ENCODE results near the gene ZNG1C.
"Not testable (repeated sequence)": the region's sequence is repeated elsewhere in the genome, so short reads cannot be mapped to it uniquely, and the experiment has no call there.

The ZNG1C gene

DNA sequence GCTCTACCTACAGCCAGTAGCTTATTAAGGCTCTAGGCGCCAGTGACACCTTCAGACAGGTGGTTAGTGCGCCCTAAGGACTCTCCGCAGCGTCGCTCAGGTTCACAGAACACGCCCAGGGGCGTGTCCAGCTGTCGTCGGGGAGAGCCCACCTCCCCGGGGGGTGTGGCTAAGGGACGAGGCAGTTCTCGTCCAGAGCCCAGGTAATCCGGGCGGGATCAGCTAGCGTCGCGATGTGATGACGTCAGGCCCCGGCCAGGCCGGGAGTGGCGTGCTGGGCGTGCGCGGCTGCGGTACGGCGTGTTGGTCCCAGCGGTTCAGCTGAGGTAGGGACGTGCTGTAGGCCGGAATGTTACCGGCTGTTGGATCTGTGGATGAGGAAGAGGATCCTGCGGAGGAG lies at the start of gene ZNG1C:
Gene ZNG1C, plus strand, starts transcription at position 301 of the 400 bp plus-strand sequence. Its CDS starts 49 bp downstream, at position 350.
- H3K4me3 Mint-ChIP-seq, H3K27ac Mint-ChIP-seq, H3K4me1 Mint-ChIP-seq, H3K27me3 Mint-ChIP-seq, H3K9me3 Mint-ChIP-seq, CTCF ChIA-PET, H3K36me3 Mint-ChIP-seq, DNase-seq: not testable (repeated sequence)

DNA sequence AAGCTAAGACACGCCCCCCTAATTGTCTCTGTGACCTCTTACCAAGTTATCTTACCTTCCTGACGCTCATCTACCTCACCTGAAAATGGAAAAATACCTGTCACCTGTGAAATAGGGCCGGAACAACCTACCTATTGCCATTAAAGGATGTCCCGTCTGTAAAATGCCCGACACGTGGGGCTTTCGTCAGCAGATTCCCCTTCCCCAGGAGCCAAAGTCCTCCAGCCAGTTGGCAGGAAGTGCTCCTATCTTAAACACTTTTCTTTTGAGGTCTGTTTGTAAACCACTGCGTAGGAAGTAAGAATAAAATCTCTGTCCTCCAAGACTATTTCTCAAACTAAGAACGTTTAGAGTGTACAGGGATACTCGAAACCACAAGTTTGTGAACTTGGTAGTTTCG lies 654 bp downstream of the ZNG1C start:
- not testable (repeated sequence) for H3K27ac Mint-ChIP-seq

DNA sequence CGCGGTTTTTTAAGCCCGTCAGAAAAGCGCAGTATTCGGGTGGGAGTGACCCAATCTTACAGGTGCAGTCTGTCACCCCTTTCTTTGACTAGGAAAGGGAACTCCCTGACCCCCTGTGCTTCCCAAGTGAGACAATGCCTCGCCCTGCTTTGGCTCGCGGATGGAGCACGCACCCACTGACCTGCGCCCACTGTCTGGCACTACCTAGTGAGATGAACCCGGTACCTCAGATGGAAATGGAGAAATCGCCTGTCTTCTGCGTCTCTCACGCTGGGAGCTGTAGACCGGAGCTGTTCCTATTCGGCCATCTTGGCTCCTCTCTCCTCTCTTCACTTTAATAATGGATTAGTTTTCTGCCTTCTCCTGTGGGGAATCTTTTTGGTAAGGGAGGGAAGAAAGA lies 39.3 kb downstream of the ZNG1C start:
- DNase-seq: peak; percentile 10
- H3K4me3 Mint-ChIP-seq, CTCF ChIA-PET, H3K9me3 Mint-ChIP-seq, H3K27me3 Mint-ChIP-seq, H3K4me1 Mint-ChIP-seq, H3K36me3 Mint-ChIP-seq, H3K27ac Mint-ChIP-seq: not testable (repeated sequence)

More for the DNA sequence above, 654 bp downstream of the ZNG1C start:
- H3K27me3 Mint-ChIP-seq, H3K36me3 Mint-ChIP-seq, CTCF ChIA-PET, H3K9me3 Mint-ChIP-seq, H3K4me3 Mint-ChIP-seq, DNase-seq, H3K4me1 Mint-ChIP-seq: not testable (repeated sequence)

DNA sequence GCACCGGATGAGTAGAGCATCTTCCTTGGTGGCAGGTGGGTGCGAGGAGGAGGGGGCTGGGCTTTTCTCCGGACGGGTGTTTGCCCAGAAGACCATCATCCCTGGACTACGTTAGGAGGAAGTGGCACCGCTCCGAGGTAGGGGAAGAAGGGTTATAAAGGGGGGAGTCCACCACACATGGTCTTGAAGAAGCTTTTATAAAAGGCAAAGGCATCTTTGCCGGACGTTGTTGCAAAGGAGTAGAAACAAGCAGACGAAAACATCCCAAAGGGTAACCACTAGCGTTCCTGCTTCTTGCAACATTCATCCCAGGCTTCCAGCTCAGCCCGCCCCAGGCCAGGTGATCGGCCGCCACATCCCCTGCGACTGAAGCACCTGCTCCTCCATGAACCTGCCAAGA lies 60.8 kb downstream of the ZNG1C start, which contains the start of gene FOXD4L3:
Gene FOXD4L3, plus strand, starts transcription at position 301 of the 400 bp plus-strand sequence. Its CDS starts 85 bp downstream, at position 386.
- DNase-seq, H3K27me3 Mint-ChIP-seq, H3K36me3 Mint-ChIP-seq, CTCF ChIA-PET, H3K4me1 Mint-ChIP-seq, H3K4me3 Mint-ChIP-seq, H3K27ac Mint-ChIP-seq, H3K9me3 Mint-ChIP-seq: not testable (repeated sequence)

DNA sequence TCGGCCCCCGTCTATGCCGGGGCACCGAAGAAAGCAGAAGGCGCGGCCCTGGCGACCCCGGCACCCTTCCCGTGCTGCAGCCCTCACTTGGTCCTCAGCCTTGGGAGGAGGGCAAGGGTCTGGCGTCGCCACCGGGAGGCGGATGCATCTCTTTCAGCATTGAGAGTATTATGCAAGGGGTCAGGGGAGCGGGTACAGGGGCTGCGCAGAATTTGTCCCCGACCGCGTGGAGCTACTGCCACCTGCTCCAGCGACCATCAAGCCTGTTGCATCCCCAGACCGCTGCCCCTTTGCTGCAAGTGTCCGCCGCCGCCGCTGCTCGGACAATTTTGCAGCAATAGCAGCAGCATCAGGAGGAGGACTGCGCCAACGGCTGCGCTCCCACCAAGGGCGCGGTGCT lies 62.0 kb downstream of the ZNG1C start:
- DNase-seq, H3K4me3 Mint-ChIP-seq, H3K27ac Mint-ChIP-seq, CTCF ChIA-PET, H3K36me3 Mint-ChIP-seq, H3K9me3 Mint-ChIP-seq, H3K27me3 Mint-ChIP-seq, H3K4me1 Mint-ChIP-seq: not testable (repeated sequence)

DNA sequence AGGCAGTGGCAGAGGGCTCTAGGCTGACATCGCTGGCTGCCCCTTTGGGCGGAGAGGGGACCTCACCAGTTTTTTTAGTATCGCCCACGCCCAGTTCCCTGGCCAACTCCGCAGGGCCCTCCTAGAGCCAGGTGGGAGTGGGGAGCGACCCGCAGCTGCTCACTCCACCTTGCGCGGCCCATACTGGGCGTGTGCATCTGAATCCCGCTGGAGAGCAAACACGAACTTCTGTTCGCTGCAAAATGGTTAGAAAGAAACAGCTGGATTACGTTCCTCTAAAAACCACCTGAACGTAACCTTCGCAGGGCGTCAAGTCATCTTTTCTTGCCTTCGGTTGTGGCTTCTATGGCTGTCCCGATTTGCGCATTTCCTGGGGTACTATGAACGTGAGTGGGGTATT lies 62.4 kb downstream of the ZNG1C start:
- H3K4me1 Mint-ChIP-seq, H3K27me3 Mint-ChIP-seq, H3K4me3 Mint-ChIP-seq, H3K36me3 Mint-ChIP-seq, DNase-seq, H3K27ac Mint-ChIP-seq, CTCF ChIA-PET, H3K9me3 Mint-ChIP-seq: not testable (repeated sequence)

DNA sequence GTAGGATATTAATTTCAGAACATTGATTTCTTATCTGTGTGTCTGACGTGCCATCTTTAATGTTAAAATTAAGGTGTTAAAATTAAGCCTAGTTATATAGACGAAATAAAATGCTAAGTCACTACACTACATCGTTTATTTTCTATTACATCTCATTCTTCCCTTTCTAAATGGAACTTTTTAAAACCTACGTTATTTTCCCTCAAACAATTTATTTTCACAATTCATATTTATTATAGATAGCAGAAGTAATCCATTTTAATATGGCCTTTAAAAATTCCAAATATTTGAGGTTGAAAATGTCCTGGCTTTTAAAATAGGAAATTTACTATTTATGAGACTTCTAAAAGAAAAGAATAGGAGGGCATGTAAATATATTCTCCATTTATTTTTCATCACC lies 63.0 kb downstream of the ZNG1C start:
- H3K27me3 Mint-ChIP-seq, DNase-seq, CTCF ChIA-PET, H3K4me3 Mint-ChIP-seq, H3K36me3 Mint-ChIP-seq, H3K4me1 Mint-ChIP-seq, H3K9me3 Mint-ChIP-seq, H3K27ac Mint-ChIP-seq: not testable (repeated sequence)

DNA sequence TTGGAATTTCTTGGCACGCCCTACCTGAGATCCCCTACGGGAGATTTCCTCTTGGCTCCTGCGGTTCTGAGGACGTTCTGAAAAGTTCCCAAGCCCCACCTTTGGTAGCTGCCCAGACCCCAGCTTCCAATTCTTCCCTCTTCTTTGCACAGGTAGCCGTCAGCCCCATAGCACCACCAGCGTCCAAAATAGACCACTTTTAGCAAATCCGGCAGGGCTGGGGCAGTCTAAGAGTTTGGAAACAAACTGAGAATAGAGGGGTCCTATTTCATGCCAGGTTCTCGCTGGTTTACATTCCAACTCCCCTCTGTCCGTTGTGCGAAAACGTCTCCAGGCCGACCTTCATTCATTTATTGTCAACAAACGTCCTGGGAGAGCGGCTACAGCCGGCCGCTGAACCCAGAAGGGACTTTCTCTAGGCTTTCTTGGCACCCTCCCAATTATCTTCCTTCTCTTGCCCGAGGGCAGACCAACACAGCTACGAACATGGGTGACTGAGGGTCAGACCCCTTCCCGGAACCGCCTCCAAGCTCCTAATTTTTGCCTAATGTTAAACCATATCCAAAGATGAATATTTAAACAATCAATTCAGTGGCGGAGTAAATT lies 64.0 kb downstream of the ZNG1C start:
- H3K36me3 Mint-ChIP-seq, H3K27ac Mint-ChIP-seq, H3K9me3 Mint-ChIP-seq: not testable (repeated sequence)

DNA sequence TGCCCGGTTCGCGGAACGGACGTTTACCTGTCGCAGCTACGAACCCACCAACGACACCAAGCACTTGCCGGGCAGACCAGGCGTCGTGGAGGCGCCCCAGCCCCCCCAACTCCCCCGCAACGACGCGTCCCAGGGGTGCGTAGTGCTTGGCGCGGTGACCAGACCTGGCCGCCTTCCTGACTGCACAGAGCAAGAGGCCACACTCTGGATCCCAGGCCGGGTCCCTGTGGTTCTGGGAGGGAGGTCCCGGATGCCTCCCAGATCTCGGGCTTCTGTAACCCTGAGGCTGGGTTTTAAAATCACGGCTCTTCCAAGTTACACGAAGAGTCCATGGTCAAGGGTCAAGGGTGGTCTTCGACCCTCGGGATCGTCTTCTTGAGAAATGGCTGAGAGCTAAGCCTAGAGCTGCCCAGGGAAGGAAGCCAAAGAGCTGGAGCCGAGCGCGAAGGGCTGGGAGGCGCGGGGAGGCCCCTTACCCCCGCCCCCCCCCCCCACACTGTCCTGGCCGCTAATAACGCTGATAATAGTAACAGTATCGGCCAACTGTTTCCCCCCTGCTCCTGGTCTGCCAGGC lies 64.7 kb downstream of the ZNG1C start:
- CTCF ChIA-PET: not testable (repeated sequence)

More for the DNA sequence above, 64.0 kb downstream of the ZNG1C start:
- H3K4me1 Mint-ChIP-seq, H3K4me3 Mint-ChIP-seq, DNase-seq, CTCF ChIA-PET, H3K27me3 Mint-ChIP-seq: not testable (repeated sequence)

DNA sequence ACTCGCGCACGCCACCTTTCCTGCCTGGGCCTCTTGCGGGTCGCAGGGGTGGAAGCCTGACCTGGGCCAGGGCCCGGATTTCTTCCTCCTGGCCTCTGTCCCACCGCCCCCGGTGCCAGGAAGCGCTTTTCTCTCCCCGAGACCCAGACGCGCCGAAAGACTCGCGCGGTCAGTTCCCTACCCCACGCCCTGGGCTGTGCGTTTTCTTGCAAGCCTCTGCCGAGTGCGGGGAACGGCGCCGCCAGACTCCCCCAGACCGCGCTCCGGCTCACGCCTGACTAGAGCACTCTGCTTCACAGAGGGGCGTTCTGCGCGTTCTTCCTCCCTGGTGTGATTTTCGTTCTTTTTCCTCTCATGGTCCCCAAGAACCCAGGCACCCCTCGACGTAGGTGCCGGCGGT lies 65.3 kb downstream of the ZNG1C start:
- H3K4me1 Mint-ChIP-seq, H3K9me3 Mint-ChIP-seq, H3K27me3 Mint-ChIP-seq, H3K4me3 Mint-ChIP-seq, CTCF ChIA-PET, DNase-seq, H3K27ac Mint-ChIP-seq, H3K36me3 Mint-ChIP-seq: not testable (repeated sequence)

More for the DNA sequence above, 64.7 kb downstream of the ZNG1C start:
- not testable (repeated sequence) for DNase-seq, H3K9me3 Mint-ChIP-seq, H3K27ac Mint-ChIP-seq, H3K4me1 Mint-ChIP-seq, H3K36me3 Mint-ChIP-seq, H3K27me3 Mint-ChIP-seq, H3K4me3 Mint-ChIP-seq

DNA sequence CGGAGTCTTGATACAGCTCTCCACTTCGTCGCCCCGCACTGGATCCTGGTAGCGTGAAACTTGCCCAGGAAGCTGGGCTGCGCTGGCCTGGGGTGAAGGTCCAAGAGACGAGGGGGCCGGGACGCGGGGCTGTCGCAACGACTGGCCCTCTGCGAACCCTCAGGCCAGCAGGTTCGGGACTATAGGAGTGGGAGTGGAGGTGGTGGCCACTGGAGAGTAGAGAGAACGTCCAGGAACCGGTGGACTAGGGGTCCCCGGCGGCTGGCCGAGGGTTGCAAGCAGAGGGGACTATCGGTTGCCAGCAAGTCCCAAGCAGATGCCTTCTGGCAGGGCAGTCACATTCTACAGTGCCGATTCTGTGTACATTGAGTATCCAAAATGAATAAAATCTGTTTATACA lies 65.9 kb downstream of the ZNG1C start:
- H3K27ac Mint-ChIP-seq, H3K9me3 Mint-ChIP-seq, DNase-seq, H3K4me3 Mint-ChIP-seq, H3K27me3 Mint-ChIP-seq, H3K36me3 Mint-ChIP-seq, H3K4me1 Mint-ChIP-seq, CTCF ChIA-PET: not testable (repeated sequence)

DNA sequence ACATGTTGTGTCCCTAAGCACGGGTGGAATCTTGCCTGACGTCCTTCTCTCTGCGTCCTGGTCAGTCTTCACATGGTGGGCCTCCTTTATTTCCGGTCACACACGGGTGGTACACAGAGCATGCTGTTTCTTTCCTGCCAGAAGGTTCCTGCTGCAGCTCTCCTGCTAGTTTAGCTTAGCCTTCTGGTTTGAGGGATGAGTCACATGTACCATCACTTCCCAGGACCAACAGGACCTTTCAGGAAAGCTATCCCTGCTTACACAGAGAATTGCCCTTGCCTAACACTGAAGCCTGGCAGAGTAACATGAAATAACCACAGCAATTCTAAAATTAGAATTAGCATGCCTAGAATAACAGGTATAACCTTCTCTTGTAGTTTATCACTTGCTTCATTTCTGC lies 69.4 kb downstream of the ZNG1C start:
- H3K4me3 Mint-ChIP-seq, DNase-seq, H3K36me3 Mint-ChIP-seq, H3K27me3 Mint-ChIP-seq, H3K9me3 Mint-ChIP-seq, CTCF ChIA-PET, H3K4me1 Mint-ChIP-seq, H3K27ac Mint-ChIP-seq: not testable (repeated sequence)

DNA sequence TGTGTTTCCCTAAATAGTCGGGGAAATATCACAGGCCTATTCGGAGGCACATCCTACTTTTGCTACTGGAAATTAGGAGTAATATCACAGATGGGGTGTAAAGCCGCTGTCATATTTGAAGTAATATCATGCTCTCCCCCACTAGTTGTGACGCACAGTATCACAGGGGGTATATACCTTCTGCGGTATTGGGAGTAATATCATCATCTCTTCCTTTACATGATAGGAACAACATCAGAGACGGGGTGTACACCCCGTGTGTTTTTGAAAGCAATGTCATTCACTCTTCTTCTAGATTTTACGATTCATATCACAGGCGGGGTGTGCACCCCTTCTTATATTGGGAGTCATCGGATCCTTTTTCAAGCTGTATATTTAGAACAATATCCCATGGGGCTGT lies 76.4 kb downstream of the ZNG1C start:
- H3K36me3 Mint-ChIP-seq, H3K9me3 Mint-ChIP-seq, H3K27ac Mint-ChIP-seq, DNase-seq, H3K4me3 Mint-ChIP-seq, H3K4me1 Mint-ChIP-seq, H3K27me3 Mint-ChIP-seq, CTCF ChIA-PET: not testable (repeated sequence)

DNA sequence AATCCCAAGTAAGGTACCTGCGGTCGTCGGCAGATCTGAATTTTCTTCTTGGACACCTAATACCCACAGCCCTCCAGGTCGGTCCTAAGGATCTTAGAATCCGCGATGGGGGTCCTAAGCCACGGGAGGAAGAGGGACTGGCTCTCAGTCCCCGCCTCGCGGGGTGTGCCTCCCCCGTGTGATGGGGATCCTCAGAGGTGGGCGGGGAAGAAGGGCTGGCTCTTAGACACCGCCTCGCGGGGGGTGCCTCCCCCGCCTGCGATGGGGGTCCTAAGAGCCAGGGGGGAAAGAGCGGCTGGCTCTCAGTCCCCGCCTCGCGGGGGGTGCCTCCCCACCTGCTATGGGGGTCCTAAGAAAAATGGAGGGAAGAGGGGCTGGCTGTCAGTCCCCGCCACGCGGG lies 82.0 kb downstream of the ZNG1C start:
- H3K4me1 Mint-ChIP-seq, DNase-seq, CTCF ChIA-PET, H3K27ac Mint-ChIP-seq, H3K9me3 Mint-ChIP-seq, H3K36me3 Mint-ChIP-seq, H3K4me3 Mint-ChIP-seq, H3K27me3 Mint-ChIP-seq: not testable (repeated sequence)

DNA sequence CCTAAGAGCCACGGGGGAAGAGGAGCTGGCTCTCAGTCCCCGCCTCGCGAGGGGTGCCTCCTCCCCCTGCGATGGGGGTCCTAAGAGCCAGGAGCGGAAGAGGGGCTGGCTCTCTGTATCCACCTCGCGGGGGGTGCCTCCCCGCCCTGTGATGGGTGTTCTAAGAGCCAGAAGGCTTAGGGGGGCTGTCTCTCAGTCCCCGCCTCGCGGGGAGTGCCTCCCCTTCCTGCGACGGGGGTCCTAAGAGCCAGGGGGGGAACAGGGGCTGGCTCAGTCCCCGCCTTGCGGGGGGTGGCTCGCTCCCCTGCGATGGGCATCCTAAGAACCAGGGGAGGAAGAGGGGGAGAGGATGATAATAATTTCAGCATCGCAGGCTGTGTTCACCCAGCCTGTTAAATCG lies 82.7 kb downstream of the ZNG1C start:
- H3K4me3 Mint-ChIP-seq, H3K27ac Mint-ChIP-seq, CTCF ChIA-PET, H3K9me3 Mint-ChIP-seq, H3K27me3 Mint-ChIP-seq, DNase-seq, H3K4me1 Mint-ChIP-seq, H3K36me3 Mint-ChIP-seq: not testable (repeated sequence)

DNA sequence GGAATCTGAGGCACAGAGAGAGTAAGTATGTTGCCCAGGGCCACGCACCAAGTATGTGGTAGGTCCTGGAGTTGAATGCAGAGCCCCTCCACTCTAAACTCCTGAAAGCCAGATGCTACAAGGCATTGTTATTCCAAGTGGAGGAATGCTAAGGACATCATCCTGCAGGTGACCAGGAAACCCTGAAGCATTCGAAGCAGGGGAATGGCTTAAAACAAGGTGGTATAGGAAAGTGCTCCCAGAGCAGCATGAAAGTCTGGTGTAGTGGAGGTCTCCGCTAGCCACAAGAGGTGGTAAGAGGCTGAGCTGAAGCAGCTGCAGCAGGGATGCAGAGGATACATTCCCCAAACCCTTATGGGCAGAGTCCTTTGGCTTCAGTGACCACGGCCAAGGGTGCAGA lies 87.3 kb downstream of the ZNG1C start:
- DNase-seq, H3K4me1 Mint-ChIP-seq, CTCF ChIA-PET, H3K9me3 Mint-ChIP-seq, H3K27me3 Mint-ChIP-seq, H3K36me3 Mint-ChIP-seq, H3K4me3 Mint-ChIP-seq, H3K27ac Mint-ChIP-seq: not testable (repeated sequence)
